ENCODE measurements around the gene NEK1. TPM values are rescaled to one million over a fixed set of nuclear protein-coding genes. Genes with fewer than 3 reads are reported as not detected.

NEK1 gene
- total and polyA plus RNA-seq, 2 experiments from 2014 or later, result 9.3 to 19.5 TPM

- Mint-ChIP-seq H3K9me3 (peaks cover 38% of the 10 kb centered on the region), H3K4me3 (no peak overlapping the region), H3K36me3 (ENCODE audit: low read depth) (peaks cover 12% of the 10 kb centered on the region), H3K27ac (no peak overlapping the region), H3K27me3 (ENCODE audit: insufficient read depth, low read depth, poor library complexity) (no peaks in the 10 kb centered on the region), H3K4me1 (no peaks in the 10 kb centered on the region; the same call in 2 of the 3 replicates)
- no peak overlapping the region for H3K27ac ChIP-seq (ENCODE audit: low read depth)
- no peaks in the 10 kb centered on the region for H3K4me1 ChIP-seq (ENCODE audit: insufficient read depth)
- no peaks in the 10 kb centered on the region for H3K79me2 ChIP-seq (replicated peaks; ENCODE audit: insufficient read depth)
- ATAC-seq (no peak), DNase-seq (ENCODE audit: low spot score) (no peak)
- no peak overlapping the region for H3K4me3 ChIP-seq
- no peaks in the 10 kb centered on the region for H4K20me1 ChIP-seq (replicated peaks; ENCODE audit: insufficient read depth)
- H3K4me2 ChIP-seq, result no peak overlapping the region
- no peaks in the 10 kb centered on the region for H3K9me2 ChIP-seq (ENCODE audit: insufficient read depth)
- H3K27me3 ChIP-seq (ENCODE audit: insufficient read depth), result no peaks in the 10 kb centered on the region
- H3F3A ChIP-seq (replicated peaks; ENCODE audit: low read depth), result no peaks in the 10 kb centered on the region
- TF ChIP-seq CREB1 (CRISPR knock-in tag; IDR thresholded peaks at IDR 0.05; ENCODE audit: low read depth) (no peak), JUNB (IDR thresholded peaks at IDR 0.05; ENCODE audit: unreplicated experiment) (no peak), ZNF331 (CRISPR knock-in tag; IDR thresholded peaks at IDR 0.05; ENCODE audit: low read depth) (no peak), ZNF114 (CRISPR knock-in tag; IDR thresholded peaks at IDR 0.05) (no peak), POLR2AphosphoS5 (IDR thresholded peaks at IDR 0.05; ENCODE audit: low read depth) (no peak), EZH2 (IDR thresholded peaks at IDR 0.05; ENCODE audit: low read depth, unreplicated experiment) (no peak)
- TF ChIP-seq, protein P1, sequence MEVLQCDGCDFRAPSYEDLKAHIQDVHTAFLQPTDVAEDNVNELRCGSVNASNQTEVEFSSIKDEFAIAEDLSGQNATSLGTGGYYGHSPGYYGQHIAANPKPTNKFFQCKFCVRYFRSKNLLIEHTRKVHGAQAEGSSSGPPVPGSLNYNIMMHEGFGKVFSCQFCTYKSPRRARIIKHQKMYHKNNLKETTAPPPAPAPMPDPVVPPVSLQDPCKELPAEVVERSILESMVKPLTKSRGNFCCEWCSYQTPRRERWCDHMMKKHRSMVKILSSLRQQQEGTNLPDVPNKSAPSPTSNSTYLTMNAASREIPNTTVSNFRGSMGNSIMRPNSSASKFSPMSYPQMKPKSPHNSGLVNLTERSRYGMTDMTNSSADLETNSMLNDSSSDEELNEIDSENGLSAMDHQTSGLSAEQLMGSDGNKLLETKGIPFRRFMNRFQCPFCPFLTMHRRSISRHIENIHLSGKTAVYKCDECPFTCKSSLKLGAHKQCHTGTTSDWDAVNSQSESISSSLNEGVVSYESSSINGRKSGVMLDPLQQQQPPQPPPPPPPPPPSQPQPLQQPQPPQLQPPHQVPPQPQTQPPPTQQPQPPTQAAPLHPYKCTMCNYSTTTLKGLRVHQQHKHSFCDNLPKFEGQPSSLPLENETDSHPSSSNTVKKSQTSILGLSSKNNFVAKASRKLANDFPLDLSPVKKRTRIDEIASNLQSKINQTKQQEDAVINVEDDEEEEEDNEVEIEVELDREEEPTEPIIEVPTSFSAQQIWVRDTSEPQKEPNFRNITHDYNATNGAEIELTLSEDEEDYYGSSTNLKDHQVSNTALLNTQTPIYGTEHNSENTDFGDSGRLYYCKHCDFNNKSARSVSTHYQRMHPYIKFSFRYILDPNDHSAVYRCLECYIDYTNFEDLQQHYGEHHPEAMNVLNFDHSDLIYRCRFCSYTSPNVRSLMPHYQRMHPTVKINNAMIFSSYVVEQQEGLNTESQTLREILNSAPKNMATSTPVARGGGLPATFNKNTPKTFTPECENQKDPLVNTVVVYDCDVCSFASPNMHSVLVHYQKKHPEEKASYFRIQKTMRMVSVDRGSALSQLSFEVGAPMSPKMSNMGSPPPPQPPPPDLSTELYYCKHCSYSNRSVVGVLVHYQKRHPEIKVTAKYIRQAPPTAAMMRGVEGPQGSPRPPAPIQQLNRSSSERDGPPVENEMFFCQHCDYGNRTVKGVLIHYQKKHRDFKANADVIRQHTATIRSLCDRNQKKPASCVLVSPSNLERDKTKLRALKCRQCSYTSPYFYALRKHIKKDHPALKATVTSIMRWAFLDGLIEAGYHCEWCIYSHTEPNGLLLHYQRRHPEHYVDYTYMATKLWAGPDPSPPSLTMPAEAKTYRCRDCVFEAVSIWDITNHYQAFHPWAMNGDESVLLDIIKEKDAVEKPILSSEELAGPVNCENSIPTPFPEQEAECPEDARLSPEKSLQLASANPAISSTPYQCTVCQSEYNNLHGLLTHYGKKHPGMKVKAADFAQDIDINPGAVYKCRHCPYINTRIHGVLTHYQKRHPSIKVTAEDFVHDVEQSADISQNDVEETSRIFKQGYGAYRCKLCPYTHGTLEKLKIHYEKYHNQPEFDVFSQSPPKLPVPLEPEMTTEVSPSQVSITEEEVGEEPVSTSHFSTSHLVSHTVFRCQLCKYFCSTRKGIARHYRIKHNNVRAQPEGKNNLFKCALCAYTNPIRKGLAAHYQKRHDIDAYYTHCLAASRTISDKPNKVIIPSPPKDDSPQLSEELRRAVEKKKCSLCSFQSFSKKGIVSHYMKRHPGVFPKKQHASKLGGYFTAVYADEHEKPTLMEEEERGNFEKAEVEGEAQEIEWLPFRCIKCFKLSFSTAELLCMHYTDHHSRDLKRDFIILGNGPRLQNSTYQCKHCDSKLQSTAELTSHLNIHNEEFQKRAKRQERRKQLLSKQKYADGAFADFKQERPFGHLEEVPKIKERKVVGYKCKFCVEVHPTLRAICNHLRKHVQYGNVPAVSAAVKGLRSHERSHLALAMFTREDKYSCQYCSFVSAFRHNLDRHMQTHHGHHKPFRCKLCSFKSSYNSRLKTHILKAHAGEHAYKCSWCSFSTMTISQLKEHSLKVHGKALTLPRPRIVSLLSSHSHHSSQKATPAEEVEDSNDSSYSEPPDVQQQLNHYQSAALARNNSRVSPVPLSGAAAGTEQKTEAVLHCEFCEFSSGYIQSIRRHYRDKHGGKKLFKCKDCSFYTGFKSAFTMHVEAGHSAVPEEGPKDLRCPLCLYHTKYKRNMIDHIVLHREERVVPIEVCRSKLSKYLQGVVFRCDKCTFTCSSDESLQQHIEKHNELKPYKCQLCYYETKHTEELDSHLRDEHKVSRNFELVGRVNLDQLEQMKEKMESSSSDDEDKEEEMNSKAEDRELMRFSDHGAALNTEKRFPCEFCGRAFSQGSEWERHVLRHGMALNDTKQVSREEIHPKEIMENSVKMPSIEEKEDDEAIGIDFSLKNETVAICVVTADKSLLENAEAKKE (CRISPR knock-in tag; IDR thresholded peaks at IDR 0.05), result no peak
- TF ChIP-seq, protein P2, sequence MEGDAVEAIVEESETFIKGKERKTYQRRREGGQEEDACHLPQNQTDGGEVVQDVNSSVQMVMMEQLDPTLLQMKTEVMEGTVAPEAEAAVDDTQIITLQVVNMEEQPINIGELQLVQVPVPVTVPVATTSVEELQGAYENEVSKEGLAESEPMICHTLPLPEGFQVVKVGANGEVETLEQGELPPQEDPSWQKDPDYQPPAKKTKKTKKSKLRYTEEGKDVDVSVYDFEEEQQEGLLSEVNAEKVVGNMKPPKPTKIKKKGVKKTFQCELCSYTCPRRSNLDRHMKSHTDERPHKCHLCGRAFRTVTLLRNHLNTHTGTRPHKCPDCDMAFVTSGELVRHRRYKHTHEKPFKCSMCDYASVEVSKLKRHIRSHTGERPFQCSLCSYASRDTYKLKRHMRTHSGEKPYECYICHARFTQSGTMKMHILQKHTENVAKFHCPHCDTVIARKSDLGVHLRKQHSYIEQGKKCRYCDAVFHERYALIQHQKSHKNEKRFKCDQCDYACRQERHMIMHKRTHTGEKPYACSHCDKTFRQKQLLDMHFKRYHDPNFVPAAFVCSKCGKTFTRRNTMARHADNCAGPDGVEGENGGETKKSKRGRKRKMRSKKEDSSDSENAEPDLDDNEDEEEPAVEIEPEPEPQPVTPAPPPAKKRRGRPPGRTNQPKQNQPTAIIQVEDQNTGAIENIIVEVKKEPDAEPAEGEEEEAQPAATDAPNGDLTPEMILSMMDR (conservative IDR thresholded peaks at IDR 0.05; ENCODE audit: low read depth in 2 of 2), result no peak
- H2AFZ ChIP-seq, result no peak overlapping the region
- peaks cover 3% of the 10 kb centered on the region; the same call in 1 of the 2 replicates for H3K36me3 ChIP-seq (ENCODE audit: insufficient read depth)
Observed at GRCh38 chr4:169377367-169377766, 235.0 kb downstream of the NEK1 start.
